Kidney (tissue), 14 donors: ENCODE measurements around the gene TGFB2. TPM values are rescaled to one million over a fixed set of nuclear protein-coding genes. Genes with fewer than 3 reads are reported as not detected.
"Not testable (repeated sequence)": the region's sequence is repeated elsewhere in the genome, so short reads cannot be mapped to it uniquely, and the experiment has no call there.

Source experiments
- DNase-seq, 5 donors: peaks; one replicate each; pipeline ENCODE4 v3.0.0-alpha.2; 2013 to 2020
- FAIRE-seq: peaks from 2 replicates; lab custom pipeline; 2012; peaks lifted over from hg19 to GRCh38; lab: Jason Lieb, UNC
- H3K27ac ChIP-seq, 2 donors: one replicate each; pipeline ENCODE4 v1.7.0; 2013; ENCODE audit warnings: low read depth in 2 of 2, low read length in 2 of 2, inconsistent platforms in 1 of 2
- H3K27me3 ChIP-seq: one replicate; pipeline ENCODE4 v1.7.1; 2013; ENCODE audit warnings: low read length, inconsistent platforms; ENCODE audit not compliant: control insufficient read depth, insufficient read depth
- H3K36me3 ChIP-seq, 3 donors: one replicate each; pipeline versions ENCODE4 v1.7.0 to v1.7.1; 2013; ENCODE audit warnings: low read length in 3 of 3, control low read depth in 1 of 3, inconsistent platforms in 1 of 3; ENCODE audit not compliant: insufficient read depth in 3 of 3, control insufficient read depth in 2 of 3
- H3K4me1 ChIP-seq, 3 donors: one replicate each; pipeline versions ENCODE4 v1.7.0 to v1.7.1; 2013; ENCODE audit warnings: low read length in 3 of 3, inconsistent platforms in 1 of 3, low read depth in 1 of 3; ENCODE audit not compliant: control insufficient read depth in 2 of 3, insufficient read depth in 2 of 3
- H3K4me3 ChIP-seq, 3 donors: one replicate each; pipeline versions ENCODE4 v1.7.0 to v1.8.1; 2013; ENCODE audit warnings: low read length in 3 of 3, control low read depth in 1 of 3, inconsistent platforms in 1 of 3
- H3K9ac ChIP-seq, 3 donors: one replicate each; pipeline versions ENCODE4 v1.7.0 to v1.7.1; 2013; ENCODE audit warnings: low read length in 3 of 3, control low read depth in 1 of 3, inconsistent platforms in 1 of 3
- H3K9me3 ChIP-seq, 3 donors: one replicate each; pipeline versions ENCODE4 v1.7.0 to v1.7.1; 2013; ENCODE audit warnings: low read length in 3 of 3, control low read depth in 1 of 3, inconsistent platforms in 1 of 3; ENCODE audit not compliant: control insufficient read depth in 2 of 3, insufficient read depth in 1 of 3
- intact Hi-C: fragments of 100-400 bp; cut with DNase I; formaldehyde crosslinking; loops from one replicate; pipeline ENCODE4 v1.11.1; 2022
- polyA plus RNA-seq: library from polyadenylated mRNA; stranded (reverse); fragments of 350-450 nt; fragmentation: Illumina TruSeq; extraction: RNeasy Lipid Tissue Mini Kit (QIAGEN cat#74804); gene quantifications from one replicate; pipeline ENCODE4 v1.2.3, GENCODE V29; 2014; ENCODE audit warnings: low read depth, low replicate concordance; ENCODE audit not compliant: insufficient read depth
- total RNA-seq: library from RNA; stranded (reverse); fragmentation: NEBNext Ultra II Directional; extraction: Animal tissue kit (Norgen Biotek cat#: 25700); gene quantifications from one replicate; pipeline ENCODE4 v1.2.1, GENCODE V29; 2021
- TF ChIP-seq, protein P1 (sequence below): IDR thresholded peaks from 3 replicates; pipeline ENCODE4 v1.5.1; 2012; ENCODE audit warnings: mild to moderate bottlenecking, moderate library complexity, borderline replicate concordance; ENCODE audit not compliant: insufficient read depth; ENCODE audit errors: extremely low read depth
- donor health status: control.
- donor health status: control.
- donor health status: control.
- donor health status: control.
- donor health status: control.
- donor health status: DM: yes; HTN: yes; CAD: no.
- donor health status: Normal renal cell carcinoma (clear cell type).

Gene TGFB2
- total and polyA plus RNA-seq, 2 donors from 2014 or later = 1.4 to 12.2 TPM

DNA sequence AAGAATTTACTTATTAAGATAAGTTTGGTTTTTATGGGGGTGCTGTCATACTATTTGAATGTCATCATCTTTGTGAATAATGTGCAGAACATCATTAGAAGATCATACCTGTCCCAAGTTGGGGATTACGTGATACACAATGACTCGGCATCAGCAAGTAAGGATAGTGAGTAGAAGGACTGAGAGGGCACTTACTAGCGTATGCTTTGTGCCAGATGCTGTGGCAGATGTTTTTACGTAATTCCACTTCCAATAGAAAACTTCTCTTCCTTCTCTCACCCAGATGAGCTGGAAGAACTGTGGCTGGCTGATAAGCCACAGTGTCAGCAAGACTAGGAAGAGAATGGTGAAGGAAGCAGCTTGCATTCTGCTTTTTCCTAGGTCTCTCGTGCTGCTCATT, 28.1 kb upstream of the TGFB2 start:
- no peak for FAIRE-seq
- intact Hi-C loops = no loop called here
- DNase-seq = no peak

DNA sequence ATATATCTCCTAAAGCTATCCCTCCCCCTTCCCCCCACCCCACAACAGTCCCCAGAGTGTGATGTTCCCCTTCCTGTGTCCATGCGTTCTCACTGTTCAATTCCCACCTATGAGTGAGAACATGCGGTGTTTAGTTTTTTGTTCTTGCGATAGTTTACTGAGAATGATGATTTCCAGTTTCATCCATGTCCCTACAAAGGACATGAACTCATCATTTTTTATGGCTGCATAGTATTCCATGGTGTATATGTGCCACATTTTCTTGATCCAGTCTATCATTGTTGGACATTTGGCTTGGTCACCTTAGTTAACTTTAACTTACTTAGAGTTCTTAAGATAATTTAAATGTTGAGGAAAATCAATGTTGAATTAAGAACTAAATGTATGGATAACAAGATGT, 25.0 kb upstream of the TGFB2 start:
- H3K27ac ChIP-seq, H3K9ac ChIP-seq, H3K4me1 ChIP-seq, intact Hi-C loops, H3K4me3 ChIP-seq, H3K27me3 ChIP-seq, FAIRE-seq, H3K9me3 ChIP-seq, DNase-seq: not testable (repeated sequence)
- peaks cover 0 to 11% (median 0%) of the 10 kb centered on the region in 3 donors for H3K36me3 ChIP-seq

More for the DNA sequence above, 28.1 kb upstream of the TGFB2 start:
- TF ChIP-seq, protein P1, sequence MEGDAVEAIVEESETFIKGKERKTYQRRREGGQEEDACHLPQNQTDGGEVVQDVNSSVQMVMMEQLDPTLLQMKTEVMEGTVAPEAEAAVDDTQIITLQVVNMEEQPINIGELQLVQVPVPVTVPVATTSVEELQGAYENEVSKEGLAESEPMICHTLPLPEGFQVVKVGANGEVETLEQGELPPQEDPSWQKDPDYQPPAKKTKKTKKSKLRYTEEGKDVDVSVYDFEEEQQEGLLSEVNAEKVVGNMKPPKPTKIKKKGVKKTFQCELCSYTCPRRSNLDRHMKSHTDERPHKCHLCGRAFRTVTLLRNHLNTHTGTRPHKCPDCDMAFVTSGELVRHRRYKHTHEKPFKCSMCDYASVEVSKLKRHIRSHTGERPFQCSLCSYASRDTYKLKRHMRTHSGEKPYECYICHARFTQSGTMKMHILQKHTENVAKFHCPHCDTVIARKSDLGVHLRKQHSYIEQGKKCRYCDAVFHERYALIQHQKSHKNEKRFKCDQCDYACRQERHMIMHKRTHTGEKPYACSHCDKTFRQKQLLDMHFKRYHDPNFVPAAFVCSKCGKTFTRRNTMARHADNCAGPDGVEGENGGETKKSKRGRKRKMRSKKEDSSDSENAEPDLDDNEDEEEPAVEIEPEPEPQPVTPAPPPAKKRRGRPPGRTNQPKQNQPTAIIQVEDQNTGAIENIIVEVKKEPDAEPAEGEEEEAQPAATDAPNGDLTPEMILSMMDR = no peak
- H3K9me3 ChIP-seq = no peaks in the 10 kb centered on the region
- no peaks in the 10 kb centered on the region for H3K27me3 ChIP-seq
- H3K4me3 ChIP-seq = no peak overlapping the region
- H3K4me1 ChIP-seq = no peaks in the 10 kb centered on the region
- H3K27ac ChIP-seq = no peak overlapping the region
- H3K9ac ChIP-seq = no peak overlapping the region
- H3K36me3 ChIP-seq = no peaks in the 10 kb centered on the region

DNA sequence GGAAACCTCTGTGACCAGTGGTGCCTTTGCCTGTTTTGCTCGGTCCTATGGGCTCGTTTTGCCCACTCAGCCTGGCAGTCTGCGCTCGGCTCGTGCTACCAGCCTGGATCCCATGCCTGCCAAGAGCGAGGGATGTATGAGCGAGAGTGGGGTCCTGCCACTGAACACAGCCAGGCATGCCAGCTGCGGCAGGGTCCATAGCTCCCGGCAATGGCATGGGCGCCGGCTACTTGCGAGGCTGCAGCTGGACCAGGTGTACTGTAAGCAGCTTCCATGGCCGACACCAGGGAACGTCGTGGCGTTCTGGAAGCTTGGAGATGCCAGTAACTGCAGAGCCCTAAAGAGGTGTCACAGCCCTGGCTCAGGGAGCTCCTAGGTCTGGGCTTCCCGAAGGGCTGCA, 22.4 kb upstream of the TGFB2 start:
- peak in 1 of 5 donors; percentile 65 for DNase-seq
- Histone ChIP-seq H3K36me3 (peaks cover 0 to 11% (median 0%) of the 10 kb centered on the region in 3 donors), H3K4me1 (no peaks in the 10 kb centered on the region), H3K4me3 (no peak overlapping the region), H3K27me3 (no peaks in the 10 kb centered on the region), H3K9me3 (no peaks in the 10 kb centered on the region), H3K27ac (no peak overlapping the region), H3K9ac (no peak overlapping the region)
- intact Hi-C loops = no loop called here
- FAIRE-seq = no peak
- TF ChIP-seq, protein P1 = no peak

DNA sequence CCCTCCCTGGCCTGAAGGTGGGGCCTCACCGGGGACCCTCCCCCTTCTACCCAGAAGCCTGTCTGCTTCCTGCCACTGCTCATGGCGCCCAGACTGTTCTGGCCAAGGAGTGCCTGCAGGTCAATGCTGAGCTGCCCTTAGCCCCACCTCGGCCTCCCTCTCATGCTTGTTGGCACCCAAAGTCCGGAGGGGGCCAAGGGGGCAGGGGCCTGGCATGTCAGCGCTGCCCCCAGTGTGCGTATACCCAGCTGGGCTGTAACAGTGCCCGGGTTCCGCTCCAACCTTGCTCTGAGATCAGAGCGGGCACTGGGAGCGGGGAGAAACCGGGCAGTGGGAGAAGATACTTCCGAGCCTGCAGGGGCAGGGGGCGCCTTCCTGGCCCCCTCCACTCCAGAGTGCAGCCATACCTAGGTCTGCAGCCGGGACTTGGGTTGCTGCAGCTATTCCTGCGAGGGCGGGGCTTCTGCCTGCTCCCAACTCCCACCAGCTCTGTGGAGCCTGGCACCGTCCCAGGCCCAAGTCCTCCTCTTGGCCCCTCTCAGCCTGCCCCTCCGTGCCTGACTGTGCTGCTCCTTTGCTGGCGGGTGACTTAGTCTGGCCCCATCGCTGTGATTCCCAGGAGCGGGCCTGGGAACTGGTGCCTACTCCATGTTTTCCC, 21.4 kb upstream of the TGFB2 start:
- no peaks in the 10 kb centered on the region for H3K9me3 ChIP-seq
- H3K4me3 ChIP-seq = no peak overlapping the region
- H3K27ac ChIP-seq = no peak overlapping the region
- H3K27me3 ChIP-seq = no peaks in the 10 kb centered on the region
- FAIRE-seq = no peak
- no peaks in the 10 kb centered on the region for H3K4me1 ChIP-seq
- H3K36me3 ChIP-seq = peaks cover 0 to 11% (median 0%) of the 10 kb centered on the region in 3 donors
- no peak overlapping the region for H3K9ac ChIP-seq
- TF ChIP-seq, protein P1 = no peak
- intact Hi-C loops = no loop called here
- peak in 1 of 5 donors; percentile 60 for DNase-seq
